HCT116 (cell line): ENCODE results near the gene HMGB3.

ENCODE experiments used
- CTCF ChIP-seq, 3 experiments: fragments of 200-600 bp in 1 of 3; sonication (generic) in 1 of 3; IDR thresholded peaks in 2 of 3; conservative IDR thresholded peaks in 1 of 3; 2 replicates each; pipeline ENCODE4 v1.5.1; 2012 to 2017; ENCODE audit warnings: low read depth in 2 of 3, low read length in 2 of 3, antibody characterized with exemption in 1 of 3, borderline replicate concordance in 1 of 3, control low read depth in 1 of 3, mild to moderate bottlenecking in 1 of 3, mixed read lengths in 1 of 3, mixed run types in 1 of 3, moderate library complexity in 1 of 3; ENCODE audit not compliant: insufficient read depth in 1 of 3
- EGR1 ChIP-seq: IDR thresholded peaks from 2 replicates; pipeline ENCODE4 v1.6.1; 2012; ENCODE audit warnings: low read depth
- EZH2phosphoT487 ChIP-seq: fragments of 200-600 bp; IDR thresholded peaks from 2 replicates; pipeline ENCODE4 v1.6.1; 2018; ENCODE audit warnings: antibody characterized with exemption, borderline replicate concordance
- JUND ChIP-seq: IDR thresholded peaks from 2 replicates; pipeline ENCODE4 v1.6.1; 2012
- POLR2AphosphoS5 ChIP-seq: IDR thresholded peaks from 2 replicates; pipeline ENCODE4 v1.6.1; 2011; ENCODE audit warnings: mild to moderate bottlenecking, low read depth, low read length, moderate library complexity
- RAD21 ChIP-seq: IDR thresholded peaks from 2 replicates; pipeline ENCODE4 v1.6.1; 2012; ENCODE audit warnings: low read depth, mild to moderate bottlenecking
- TCF7L2 ChIP-seq: IDR thresholded peaks from 2 replicates; pipeline ENCODE4 v1.7.0; 2011; ENCODE audit warnings: borderline replicate concordance, inconsistent platforms; ENCODE audit not compliant: insufficient read depth, insufficient read length; ENCODE audit errors: extremely low read depth
- YY1 ChIP-seq: IDR thresholded peaks from 2 replicates; pipeline ENCODE4 v1.6.1; 2011; ENCODE audit warnings: low read length, low read depth, moderate library complexity, mild to moderate bottlenecking; ENCODE audit not compliant: insufficient replicate concordance; ENCODE audit errors: extremely low read depth
- ZNF274 ChIP-seq: fragments of 200-500 bp; sonication (Bioruptor generic); IDR thresholded peaks from 2 replicates; pipeline ENCODE4 v1.6.1; 2014; ENCODE audit warnings: mild to moderate bottlenecking, low read depth, low read length, inconsistent platforms
- TF ChIP-seq, protein P1 (sequence below): IDR thresholded peaks from 2 replicates; pipeline ENCODE4 v1.6.1; 2012; ENCODE audit warnings: low read depth
- TF ChIP-seq, protein P2 (sequence below): IDR thresholded peaks from 2 replicates; pipeline ENCODE4 v1.6.1; 2012

GRCh38 chrX:150940844-150941495, 42.2 kb upstream of the HMGB3 start:
- TF ChIP-seq CTCF (IDR thresholded peaks at IDR 0.05 in 2 of 3, conservative IDR thresholded peaks at IDR 0.05 in 1 of 3; ENCODE audit: borderline replicate concordance in 1 of 3, insufficient read depth in 1 of 3, low read depth in 2 of 3, low read length in 2 of 3) (no peak), POLR2AphosphoS5 (no peak), EGR1 (no peak), EZH2phosphoT487 (no peak), YY1 (no peak), RAD21 (no peak), JUND (no peak), ZNF274 (no peak), TCF7L2 (no peak)
- TF ChIP-seq, protein P1, sequence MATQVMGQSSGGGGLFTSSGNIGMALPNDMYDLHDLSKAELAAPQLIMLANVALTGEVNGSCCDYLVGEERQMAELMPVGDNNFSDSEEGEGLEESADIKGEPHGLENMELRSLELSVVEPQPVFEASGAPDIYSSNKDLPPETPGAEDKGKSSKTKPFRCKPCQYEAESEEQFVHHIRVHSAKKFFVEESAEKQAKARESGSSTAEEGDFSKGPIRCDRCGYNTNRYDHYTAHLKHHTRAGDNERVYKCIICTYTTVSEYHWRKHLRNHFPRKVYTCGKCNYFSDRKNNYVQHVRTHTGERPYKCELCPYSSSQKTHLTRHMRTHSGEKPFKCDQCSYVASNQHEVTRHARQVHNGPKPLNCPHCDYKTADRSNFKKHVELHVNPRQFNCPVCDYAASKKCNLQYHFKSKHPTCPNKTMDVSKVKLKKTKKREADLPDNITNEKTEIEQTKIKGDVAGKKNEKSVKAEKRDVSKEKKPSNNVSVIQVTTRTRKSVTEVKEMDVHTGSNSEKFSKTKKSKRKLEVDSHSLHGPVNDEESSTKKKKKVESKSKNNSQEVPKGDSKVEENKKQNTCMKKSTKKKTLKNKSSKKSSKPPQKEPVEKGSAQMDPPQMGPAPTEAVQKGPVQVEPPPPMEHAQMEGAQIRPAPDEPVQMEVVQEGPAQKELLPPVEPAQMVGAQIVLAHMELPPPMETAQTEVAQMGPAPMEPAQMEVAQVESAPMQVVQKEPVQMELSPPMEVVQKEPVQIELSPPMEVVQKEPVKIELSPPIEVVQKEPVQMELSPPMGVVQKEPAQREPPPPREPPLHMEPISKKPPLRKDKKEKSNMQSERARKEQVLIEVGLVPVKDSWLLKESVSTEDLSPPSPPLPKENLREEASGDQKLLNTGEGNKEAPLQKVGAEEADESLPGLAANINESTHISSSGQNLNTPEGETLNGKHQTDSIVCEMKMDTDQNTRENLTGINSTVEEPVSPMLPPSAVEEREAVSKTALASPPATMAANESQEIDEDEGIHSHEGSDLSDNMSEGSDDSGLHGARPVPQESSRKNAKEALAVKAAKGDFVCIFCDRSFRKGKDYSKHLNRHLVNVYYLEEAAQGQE = no peak
- TF ChIP-seq, protein P2, sequence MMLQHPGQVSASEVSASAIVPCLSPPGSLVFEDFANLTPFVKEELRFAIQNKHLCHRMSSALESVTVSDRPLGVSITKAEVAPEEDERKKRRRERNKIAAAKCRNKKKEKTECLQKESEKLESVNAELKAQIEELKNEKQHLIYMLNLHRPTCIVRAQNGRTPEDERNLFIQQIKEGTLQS = no peak
